ENCODE data around the gene APEX2.
A peak's percentile ranks its signal among the peaks of the same experiment; 100 is the strongest.
"Not testable (repeated sequence)": the region's sequence is repeated elsewhere in the genome, so short reads cannot be mapped to it uniquely, and the experiment has no call there.

Gene APEX2, protein sequence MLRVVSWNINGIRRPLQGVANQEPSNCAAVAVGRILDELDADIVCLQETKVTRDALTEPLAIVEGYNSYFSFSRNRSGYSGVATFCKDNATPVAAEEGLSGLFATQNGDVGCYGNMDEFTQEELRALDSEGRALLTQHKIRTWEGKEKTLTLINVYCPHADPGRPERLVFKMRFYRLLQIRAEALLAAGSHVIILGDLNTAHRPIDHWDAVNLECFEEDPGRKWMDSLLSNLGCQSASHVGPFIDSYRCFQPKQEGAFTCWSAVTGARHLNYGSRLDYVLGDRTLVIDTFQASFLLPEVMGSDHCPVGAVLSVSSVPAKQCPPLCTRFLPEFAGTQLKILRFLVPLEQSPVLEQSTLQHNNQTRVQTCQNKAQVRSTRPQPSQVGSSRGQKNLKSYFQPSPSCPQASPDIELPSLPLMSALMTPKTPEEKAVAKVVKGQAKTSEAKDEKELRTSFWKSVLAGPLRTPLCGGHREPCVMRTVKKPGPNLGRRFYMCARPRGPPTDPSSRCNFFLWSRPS

GRCh38 chrX:54999717-55000598 lies at the start of gene APEX2:
Gene APEX2, plus strand, starts transcription at chrX:55000363. Its CDS starts 60 bp downstream, at chrX:55000423.
- peak; percentile 73 to 94 (median 91) for DNase-seq

DNA sequence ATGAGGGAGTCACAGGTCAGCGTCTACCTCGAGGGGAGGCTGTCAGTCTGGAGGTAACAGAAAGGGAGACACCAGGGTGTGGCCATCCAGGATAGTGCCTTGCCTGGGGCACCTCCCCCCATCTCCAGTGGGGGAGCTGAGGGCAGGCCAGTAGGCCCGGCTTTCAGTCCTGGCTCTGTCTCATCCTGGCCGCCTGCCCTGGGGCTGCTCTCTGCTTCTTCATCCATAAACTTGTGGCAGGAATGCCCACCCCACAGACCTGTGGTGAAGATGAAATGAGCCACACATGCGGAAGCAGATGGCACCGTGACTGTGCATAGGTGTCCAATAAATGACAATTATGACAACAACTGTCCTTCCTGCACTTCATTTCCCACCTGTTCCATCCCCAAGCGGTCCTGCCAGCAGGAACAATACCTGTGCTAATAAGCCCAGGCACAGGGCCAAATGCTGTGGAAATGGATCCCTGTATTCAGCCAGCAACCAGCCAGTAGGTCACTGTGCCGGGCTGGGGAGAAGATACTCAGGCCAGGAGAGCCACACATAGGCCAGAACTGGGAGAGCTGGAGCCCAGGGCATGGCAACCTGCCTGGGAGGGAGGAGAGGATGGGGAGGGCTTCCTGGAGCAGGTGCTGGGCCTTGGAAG lies 49.3 kb upstream of the APEX2 start:
- DNase-seq: peak in 2 of 3 experiments; percentile 68 to 88

DNA sequence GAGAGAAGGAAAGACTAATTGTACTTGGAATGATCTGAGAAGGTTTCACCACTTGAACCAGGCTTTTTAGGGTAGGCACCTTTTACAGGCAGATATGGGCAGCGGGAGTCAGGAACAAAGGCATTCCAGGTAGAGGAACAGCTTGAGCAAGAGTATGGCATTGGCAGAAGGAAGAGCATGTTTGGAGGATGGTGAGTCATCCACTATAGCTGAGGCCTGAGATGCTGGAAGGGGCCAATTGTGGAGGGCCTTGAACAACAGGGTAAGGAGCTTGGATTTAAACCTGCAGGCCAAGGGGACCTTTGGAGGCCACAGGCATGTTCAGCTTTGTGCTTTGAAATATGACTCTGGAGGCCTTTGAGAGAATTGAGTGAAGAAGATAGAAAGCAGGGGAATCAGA lies 38.4 kb upstream of the APEX2 start:
- DNase-seq: no peak

- no peak for DNase-seq
Measured at GRCh38 chrX:54964766-54965497, 35.2 kb upstream of the APEX2 start.

DNA sequence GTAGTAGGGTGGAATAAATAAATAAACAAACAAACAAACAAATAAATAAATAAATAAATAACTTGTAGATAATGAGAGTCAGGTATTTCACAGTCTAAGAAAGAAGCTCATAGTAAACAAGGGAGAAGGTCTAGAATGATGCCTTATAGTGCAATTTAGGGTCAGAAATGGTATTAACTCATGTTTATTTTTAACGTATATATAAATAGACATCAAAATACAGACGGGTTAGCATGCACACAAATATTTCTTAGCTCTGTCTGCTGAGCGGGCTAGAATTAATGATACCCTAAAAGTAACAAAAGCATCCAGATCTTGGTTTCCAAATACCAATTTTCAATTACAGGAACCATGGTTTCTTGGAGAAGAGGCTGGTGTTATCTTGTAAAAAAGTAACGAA lies 22.8 kb upstream of the APEX2 start:
- DNase-seq: no peak

DNA sequence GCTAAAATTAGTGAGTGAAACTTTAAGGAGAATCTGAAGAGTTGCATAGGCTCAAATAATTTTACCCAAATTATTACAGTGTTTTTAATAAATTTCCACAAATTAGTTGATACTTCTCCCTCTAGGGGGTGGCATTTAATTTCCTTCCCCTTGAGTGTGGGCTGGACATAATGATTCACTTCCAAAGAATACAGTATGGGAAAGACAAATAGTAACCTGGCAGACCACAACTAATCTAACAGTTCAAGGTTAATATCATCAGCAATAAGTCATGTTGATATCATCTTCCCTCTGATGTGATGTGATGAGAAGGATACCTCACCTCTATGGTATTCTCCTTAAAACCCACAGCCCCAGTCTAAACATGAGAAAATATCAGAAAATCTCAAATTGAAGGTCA lies 21.7 kb upstream of the APEX2 start:
- no peak for DNase-seq

DNA sequence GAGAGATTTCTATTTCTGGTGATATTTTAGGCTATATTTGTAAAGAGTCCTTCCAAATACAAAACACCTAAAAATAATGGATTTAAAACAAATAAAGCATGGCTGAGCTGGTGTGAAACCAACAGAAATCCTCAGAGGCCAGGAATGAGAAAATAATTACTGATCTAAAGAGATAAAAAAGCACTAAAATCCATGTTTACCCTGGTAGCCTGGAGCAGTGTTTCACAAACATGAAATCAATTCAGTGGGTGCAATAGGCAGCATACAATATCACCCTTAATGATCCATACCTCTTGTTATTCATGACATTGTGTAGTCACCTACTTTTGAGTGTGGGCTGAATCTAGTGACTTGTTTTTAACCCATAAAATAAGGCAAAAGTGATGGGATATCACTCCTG lies 20.7 kb upstream of the APEX2 start:
- DNase-seq: no peak

DNA sequence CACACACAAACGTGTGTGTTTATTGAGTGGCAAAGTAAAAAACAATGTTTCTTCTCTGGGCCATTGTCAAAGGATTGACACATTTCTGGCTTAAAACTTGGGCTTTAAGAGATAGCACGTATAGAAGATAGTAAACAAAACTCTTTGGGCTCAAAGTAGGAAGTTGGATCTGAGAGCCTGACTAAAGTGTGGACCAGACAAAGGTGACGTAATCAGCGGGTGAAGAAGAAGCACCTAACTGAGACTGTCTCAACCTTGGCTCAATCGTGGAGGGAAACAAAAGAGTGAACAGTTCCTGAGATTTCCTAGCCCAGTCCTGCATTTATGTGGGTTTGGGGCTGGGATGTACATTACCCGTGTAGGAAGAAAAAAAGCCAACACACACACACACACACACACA lies 19.8 kb upstream of the APEX2 start:
- no peak for DNase-seq

DNA sequence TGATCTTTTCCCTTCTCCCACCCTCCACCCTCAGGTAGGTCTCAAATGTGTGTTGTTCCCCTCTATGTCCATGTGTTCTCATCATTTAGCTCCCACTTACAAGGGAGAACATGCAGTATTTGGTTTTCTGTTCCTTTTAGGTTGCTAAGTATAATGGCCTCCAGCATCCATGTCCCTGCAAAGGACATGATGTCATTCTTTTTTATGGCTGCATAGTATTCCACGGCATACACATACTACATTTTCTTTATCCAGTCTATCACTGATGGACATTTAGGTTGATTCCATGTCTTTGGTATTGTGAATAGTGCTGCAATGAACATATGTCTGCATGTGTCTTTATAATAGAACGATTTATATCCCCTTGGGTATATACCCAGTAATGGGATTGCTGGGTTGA lies 16.9 kb upstream of the APEX2 start:
- not testable (repeated sequence) for DNase-seq

DNA sequence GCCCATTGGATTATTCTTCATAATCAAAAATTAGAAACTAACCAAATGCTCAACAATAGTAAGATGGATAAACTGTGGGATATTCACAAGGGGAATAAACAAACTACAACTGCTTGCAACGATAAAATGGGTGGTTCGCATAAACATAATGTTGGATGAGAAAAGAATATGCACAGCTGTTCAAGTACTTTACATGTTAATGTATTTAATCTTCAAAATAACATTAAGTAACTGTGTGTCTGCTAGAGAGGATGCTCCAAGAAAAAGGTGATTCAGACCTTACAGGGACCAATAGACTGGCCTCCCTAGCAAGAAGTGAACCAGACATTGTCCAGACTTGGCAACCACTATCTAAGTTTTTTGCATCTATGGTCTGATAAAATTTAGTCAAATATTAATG lies 8.5 kb upstream of the APEX2 start:
- no peak for DNase-seq

DNA sequence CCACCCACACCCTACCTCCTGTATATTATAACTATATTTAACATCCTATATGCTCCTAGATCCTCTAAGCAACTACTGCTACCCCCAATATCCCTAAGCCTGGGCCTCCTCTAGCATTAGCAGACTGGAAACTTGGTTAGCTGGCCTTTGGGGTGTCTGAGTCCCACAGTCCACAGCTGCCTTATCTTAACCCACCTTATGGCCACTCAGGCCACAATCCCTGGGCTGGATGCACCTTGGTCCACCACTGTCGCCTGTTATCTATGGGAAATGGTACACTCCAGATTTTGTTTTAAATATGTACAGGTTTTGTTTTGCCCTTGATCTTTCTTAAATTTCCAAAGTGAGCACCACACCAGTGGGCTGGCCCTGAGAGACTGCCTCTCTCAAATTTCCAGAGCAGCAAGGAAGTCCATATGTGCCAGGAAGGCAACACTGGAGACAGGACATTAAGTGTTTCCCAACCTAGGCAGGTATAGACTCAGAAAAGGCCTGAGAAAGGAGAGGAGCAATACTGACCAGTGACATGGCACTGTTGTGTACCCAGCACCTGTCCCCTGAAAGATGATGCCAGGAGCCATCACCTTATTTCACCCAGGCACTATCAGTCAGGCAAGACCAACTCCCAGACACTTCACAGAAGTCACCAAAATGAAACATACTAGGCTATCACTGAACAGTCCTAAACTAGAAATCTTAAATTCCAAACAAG lies 7.1 kb upstream of the APEX2 start:
- DNase-seq: no peak

GRCh38 chrX:54994099-54994498 lies 6.1 kb upstream of the APEX2 start, which contains the start of gene PFKFB1:
Gene PFKFB1, minus strand, starts transcription at chrX:54994188. Its CDS starts 181 bp downstream, at chrX:54994007.
- no peak for DNase-seq

GRCh38 chrX:54994668-54995351 lies 5.4 kb upstream of the APEX2 start:
- DNase-seq: no peak

DNA sequence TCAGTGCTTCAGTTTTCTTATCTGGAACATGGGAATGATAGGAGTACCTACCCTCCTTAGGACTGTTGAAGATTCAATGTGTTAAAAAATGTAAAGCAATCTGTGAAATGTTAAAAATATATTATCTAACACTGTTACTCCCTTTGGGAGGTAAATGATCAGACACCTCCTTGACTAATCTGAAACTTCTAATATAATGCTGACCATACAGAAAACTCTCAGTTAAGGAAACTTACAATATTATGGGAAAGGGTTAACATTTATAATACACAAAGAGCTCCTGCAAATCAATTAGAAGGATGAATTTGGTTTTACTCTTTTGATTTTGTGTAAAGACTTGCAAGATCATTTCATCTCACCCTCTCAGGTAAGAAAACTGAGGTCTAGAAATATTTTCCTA lies 4.5 kb upstream of the APEX2 start:
- DNase-seq: no peak

- DNase-seq: no peak
Measured at GRCh38 chrX:55004231-55004630, 4.1 kb downstream of the APEX2 start.

GRCh38 chrX:55005256-55005655 lies 5.1 kb downstream of the APEX2 start:
- DNase-seq: no peak

GRCh38 chrX:55006827-55007621 lies 6.9 kb downstream of the APEX2 start:
- DNase-seq: no peak

DNA sequence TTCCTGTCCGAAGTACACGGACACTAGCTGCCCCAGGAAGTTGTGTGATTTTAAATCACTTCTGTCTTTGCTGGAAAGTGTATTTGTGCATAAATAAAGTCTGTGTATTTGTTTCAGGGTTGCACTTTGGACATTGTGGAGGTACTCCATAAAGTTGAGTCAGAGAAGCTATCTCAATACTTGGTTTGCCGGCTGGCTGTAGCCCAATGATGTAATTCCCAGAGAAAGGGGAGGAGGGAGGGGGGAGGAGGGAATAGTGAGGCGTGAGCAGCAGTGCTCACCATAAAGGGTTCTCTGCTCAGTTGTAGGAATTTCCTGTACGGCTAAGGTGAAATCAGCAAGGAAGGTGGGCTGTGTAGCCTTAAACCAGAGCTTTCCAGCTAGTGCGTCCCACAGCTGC lies 7.5 kb downstream of the APEX2 start:
- no peak for DNase-seq

- DNase-seq: no peak
Measured at GRCh38 chrX:55008571-55009358, 8.6 kb downstream of the APEX2 start.
